ENCODE data around the gene SNTB2. TPM values are rescaled to one million over a fixed set of nuclear protein-coding genes. Genes with fewer than 3 reads are reported as not detected.
"Not testable (repeated sequence)": the region's sequence is repeated elsewhere in the genome, so short reads cannot be mapped to it uniquely, and the experiment has no call there.

SNTB2 gene
- total RNA-seq, 1 experiment from 2014 or later = 5.6 TPM

DNA sequence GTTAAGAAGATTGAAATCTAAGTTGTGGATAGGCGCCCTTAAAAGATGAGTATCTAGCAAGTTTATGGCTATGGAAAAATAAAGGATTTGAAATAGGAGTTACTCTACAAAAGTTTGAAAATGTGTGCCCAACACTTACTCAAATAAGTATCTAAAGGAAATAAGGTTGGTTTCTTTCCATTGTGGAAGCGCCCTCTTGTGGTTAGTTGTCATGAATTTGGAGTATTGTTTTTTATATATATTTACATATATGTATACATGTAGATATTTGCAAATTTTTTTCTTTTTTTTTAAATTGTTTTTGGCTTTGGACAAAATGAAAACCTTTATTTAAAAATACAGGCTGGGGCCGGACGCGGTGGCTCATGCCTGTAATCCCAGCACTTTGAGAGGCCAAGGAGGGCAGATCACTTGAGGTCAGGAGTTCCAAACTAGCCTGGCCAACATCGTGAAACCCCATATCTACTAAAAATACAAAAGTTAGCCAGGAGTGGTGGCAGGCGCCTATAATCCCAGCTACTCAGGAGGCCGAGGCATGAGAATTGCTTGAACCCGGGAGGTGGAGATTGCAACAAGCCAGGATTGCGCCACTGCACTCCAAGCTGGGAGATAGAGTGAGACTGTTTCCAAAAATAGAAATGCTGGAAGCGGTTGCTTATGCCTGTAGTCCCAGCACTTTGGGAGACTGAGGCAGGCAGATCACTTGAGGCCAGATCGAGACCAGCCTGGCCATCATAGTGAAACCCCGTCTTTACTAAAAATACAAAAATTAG, 100.2 kb downstream of the SNTB2 start:
- peak; percentile 31 for DNase-seq (ENCODE audit: low read depth)

DNA sequence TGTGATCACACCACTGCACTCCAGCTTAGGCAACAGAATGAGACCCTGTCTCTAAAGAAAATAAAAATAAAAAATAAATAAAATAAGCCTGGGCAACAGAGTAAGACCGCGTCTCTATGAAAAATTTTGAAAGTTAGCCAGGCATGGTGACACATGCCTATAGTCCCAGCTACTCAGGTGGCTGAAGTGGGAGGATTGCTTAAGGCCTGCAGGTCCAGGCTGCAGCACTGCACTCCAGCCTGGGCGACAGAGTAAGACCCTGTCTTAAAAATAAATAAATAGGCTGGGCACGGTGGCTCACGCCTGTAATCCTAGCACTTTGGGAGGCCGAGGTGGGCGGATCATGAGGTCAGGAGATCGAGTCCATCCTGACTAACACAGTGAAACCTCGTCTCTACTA, 104.7 kb downstream of the SNTB2 start:
- DNase-seq (ENCODE audit: low read depth) = not testable (repeated sequence)

DNA sequence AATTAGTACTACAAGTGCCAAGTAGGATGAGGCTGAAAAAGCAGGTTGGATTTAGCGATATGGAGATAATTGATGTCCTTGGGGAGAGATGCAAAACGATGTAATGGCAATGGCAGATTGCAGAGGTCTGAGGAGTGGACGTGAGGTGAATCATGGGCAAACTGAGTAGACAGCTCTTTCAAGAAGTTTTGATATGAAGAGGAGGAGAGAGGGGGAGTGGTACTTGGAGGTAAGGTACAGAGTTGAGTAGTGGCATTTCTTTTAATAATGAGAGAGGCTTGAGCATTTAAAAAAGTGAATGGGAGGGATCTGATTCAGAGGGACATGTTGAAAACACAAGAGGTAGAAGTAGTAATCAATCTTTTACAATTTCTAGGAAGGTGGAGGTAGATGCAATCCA, 106.4 kb downstream of the SNTB2 start:
- DNase-seq (ENCODE audit: low read depth) = no peak

DNA sequence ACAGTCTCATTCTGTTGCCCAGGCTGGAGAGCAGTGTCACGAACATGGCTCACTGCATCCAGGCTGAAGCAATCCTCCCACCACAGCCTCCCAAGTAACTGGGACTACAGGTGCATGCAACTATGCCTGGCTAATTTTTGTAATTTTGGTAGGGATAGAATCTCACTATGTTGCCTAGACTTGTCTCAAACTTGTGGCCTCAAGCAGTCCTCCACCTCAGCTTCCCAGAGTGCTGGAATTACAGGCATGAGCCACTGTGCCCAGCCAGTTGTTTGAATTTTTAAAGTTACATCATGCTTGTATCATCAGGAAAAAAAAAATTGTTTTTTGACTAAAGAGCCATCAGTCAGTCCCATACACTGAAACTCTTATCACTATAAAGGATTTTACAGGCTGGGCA, 107.1 kb downstream of the SNTB2 start:
- no peak for DNase-seq (ENCODE audit: low read depth)

DNA sequence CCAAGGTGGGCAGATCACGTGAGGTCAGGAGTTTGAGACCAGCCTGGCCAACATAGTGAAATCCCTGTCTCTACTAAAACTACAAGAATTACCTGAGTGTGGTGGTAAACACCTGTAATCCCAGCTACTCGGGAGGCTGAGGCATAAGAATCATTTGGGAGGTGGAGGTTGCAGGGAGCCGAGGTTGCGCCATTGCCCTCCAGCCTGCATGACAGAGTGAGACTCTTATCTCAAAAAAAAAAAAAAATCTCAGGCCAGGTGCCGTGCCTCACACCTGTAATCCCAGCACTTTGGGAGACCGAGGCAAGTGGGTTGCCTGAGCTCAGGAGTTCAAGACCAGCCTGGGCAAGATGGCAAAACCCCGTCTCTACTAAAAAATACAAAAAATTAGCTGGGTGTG, 109.8 kb downstream of the SNTB2 start:
- not testable (repeated sequence) for DNase-seq (ENCODE audit: low read depth)

DNA sequence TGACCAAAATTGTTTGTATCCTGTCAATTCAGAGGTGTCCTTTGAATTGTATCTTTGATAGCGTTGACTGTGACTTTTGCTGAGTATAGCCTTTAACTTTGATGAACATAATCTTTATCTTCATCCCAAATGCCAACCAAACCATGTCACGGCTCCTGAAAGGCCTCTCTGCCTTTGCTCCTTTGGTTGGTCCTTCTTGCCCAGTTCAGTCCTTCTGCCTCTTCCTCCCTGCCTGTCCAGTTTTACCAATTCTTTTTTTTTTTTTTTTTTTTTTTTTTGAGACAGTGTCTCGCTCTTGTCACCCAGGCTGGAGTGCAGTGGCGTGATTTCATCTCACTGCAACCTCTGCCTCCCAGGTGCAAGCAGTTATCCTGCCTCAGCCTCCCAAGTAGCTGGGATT, 111.3 kb downstream of the SNTB2 start:
- no peak for DNase-seq (ENCODE audit: low read depth)

DNA sequence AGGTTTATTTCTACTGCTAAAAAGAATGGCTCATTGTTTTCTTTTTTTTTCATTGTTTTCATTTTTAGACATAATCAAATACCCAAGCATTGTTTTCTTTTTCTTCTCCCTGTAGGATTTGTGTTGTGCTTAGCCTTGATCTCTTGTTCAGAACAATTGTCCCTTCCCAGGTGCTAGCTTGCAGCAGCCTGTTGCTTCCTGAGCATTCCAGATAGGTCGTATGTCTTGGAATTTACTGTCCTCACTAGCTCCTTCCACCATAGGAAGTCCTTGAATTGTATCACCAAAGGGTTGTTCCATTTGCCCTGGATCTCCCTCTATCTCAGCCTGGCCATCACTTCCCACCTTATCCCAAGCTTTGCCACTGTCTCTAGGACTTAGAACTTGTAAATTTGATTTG, 114.2 kb downstream of the SNTB2 start:
- no peak for DNase-seq (ENCODE audit: low read depth)

DNA sequence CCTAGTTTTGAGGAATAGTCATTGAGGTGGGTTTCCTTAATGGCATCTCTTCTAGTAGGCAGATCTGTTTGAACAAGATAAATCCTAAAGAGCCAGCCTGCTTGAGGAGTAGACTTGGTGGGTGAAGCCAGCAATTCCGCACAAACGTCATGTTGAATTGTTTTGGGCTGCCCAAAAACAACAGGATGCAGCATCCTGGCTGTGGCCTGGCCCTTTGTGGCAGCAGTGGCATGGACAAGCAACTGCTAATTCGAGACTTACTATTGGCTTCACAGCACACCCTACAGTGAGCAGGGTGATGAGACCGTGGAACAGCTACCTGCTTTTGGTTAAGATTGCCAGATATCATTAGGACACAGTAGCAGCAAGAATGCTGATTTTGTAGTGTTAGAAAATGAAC, 114.9 kb downstream of the SNTB2 start:
- DNase-seq (ENCODE audit: low read depth) = no peak

DNA sequence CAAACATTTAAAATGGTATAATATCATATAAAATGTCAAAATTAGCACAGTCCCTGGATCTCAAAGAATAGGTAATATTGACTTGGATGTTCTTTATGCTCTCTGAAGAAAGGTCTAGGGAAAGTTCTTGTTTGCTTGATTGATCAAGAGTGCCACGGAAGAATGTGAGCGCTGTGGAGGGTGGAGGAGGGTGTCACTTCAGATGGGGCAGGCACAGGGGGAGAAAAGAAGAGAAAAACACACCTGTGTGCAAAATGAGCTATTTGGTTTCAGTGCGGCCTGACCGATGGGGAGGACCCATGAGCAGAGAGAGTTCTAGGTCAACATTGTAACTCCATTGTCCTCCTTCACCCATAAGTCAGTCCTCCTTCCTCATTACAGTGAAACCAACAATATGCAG, 115.3 kb downstream of the SNTB2 start:
- no peak for DNase-seq (ENCODE audit: low read depth)

DNA sequence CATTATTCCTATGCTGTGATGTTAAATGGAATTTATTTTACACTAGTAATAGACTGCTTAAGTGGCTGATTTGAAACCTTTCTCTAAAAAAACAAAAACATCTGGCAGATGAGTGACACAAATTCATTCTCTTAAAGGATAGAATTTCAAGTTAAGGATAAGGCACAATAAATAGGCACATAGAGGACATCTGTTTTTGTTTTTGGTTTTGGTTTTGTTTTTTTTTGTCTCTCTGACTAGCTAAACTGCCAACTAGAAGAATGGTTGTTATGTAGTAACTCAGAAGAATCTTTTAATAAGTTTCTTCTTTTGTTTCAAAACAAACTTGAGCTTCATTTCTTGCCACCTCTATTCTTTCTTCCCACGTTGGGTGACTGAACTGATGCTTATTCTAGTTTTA, 119.1 kb downstream of the SNTB2 start:
- DNase-seq (ENCODE audit: low read depth) = no peak

DNA sequence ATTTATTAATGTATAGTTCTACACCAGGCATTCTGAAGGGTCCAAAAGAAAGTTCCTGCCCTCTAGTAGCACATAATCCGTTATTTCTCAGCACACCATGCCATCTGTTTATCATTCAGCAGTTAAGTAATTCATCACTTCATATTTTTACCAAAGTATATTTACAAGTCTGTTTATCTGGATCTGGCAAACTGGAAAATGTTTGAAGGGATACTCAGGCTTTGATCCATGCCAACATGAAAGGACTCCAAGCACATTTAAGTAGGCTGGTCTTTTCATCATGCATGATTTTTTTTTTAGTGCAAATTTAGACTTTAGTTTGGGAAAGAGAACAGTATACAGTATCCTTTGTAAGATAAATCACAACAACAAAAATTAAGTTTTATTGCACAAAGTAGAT, 120.1 kb downstream of the SNTB2 start:
- no peak for DNase-seq (ENCODE audit: low read depth)

DNA sequence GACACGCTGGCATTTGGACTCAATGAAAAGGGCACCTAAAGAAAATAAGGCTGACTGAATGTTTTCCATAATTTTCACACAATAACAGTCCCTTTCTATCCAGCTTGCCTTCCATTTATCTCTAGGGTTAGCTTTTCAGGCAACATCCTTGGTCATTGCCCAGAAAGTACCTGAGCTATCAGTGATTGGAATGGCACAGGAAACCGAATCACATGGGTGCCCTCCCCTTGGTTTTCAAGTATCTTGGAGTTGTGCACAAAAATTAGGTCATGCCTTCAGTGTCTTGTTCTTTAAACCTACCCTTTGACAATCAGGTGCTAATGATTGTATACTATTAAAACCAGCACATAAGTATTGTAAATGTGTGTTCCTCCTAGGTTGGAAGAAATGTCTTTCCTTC, 120.9 kb downstream of the SNTB2 start:
- DNase-seq (ENCODE audit: low read depth) = no peak

DNA sequence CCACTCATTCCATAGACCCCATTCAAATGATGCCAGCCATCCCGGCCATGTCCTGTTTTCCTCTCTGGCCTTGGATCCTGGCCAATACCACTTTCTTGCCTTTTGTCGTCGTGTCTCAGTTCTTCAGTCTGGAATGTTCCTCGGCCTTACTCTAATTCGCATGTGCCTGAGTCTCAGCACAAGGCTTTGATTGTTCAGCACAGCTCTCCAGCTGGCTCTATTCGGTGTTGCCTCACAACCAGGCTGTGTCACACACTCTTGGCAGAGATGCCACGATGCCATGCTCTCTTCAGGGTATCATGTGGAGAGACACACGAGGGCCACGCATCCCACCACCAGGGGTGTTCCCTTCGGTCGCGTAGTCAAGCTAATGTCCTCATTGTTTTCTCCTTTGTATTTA, 122.4 kb downstream of the SNTB2 start:
- DNase-seq (ENCODE audit: low read depth) = no peak

DNA sequence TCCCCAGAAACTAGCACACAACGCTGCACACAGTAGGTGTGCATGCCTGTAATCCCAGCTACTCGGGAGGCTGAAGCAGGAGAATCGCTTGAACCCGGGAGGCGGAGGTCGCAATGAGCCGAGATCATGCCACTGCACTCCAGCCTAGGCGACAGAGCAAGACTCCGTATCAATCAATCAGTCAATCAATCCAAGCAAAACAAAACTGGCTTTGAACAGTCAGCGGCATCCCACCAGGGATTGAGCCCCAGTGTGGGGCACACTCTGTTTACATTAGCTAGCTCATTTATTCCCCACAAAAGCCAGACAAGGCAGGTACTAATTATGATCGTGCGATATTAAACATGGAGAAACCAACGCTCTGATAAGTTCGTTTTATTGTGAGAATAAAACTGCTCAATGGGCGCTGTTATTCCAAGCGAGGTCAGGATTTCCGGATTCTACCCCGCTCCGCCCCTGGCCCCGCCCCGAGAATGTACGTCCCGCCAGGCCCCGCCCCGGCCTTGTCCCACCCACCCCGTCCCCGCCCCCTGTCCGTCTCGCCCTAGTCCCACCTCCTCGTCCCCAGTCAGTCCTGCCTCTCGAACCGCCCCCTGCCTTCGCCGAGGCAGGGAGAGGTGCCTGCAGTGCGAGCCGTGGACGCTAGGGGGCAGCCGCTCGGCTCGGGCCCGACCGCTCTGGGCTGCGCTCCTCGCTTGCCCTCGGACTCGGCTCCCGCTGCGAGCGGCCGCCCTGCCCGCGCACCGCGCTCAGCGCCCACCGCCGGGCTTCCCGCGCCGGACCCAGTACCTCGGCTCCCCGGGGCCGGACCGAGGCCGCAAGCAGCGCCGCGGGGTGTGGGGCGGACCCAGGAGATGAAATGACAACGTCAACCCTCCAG, 123.9 kb downstream of the SNTB2 start, which contains the start of gene VPS4A:
TSS of gene VPS4A (plus strand) at position 698 of the 880 bp plus-strand sequence. CDS start at position 860, 162 bp downstream.
- peak; percentile 97 for DNase-seq (ENCODE audit: low read depth)

DNA sequence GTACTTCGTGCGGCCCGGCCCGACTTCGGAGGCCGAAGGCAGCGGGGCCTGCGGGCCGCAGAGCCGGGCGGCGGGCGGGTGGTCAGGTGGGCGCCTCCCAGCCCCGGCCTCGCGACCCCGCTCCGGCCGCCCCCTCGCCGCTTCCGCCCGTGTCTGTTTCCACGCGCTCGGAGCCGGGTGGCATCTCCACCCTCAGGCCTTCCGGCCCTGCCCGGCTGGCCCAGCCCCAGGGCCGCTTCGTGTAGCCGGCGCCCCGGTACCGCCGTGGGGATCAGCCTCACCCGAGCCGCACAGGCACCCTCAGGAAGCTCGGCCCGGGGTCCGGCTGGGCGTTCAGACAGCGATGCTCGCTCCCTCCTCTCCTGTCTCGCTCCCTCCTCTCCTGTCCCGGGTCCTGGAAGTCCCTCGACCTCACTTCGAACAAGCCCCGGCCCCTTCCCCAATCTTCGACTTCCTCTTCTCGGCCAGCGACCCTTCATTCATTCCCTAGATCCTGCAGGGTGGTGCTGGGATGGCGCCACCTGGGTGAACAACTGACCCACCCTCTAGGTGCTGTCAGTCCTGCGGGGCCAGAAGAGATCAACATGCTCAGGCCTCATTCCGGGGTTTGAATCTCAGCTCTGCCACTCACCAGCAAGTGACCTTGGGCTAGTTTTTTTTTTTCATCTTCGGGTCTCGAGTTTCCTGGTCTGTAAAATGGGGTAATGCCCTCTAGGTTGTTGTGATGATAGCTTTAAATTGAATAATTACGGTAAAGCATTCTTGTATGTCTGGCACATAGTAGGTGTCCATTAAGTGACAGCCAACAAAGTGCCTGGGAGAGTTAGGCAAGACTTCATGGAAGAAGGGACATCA, 124.8 kb downstream of the SNTB2 start:
- DNase-seq (ENCODE audit: low read depth) = peak; percentile 33

DNA sequence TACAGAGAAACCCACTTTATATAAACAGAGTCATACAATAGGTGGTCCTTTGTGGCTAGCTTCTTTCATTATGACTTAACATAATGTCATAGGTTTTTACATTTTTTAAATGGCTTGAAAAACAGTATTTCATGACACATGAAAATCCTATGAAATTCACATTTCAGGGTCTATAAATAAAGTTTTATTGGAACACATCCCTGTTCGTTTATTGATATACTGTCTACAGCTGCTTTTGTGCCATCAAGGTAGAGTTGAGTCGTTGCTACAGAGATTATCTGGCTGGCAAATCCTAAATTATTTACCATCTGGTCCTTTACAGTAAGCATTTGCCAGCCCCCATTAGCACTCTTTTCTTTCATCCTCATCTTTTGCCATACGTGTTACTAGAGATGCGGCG, 126.5 kb downstream of the SNTB2 start:
- DNase-seq (ENCODE audit: low read depth) = no peak

DNA sequence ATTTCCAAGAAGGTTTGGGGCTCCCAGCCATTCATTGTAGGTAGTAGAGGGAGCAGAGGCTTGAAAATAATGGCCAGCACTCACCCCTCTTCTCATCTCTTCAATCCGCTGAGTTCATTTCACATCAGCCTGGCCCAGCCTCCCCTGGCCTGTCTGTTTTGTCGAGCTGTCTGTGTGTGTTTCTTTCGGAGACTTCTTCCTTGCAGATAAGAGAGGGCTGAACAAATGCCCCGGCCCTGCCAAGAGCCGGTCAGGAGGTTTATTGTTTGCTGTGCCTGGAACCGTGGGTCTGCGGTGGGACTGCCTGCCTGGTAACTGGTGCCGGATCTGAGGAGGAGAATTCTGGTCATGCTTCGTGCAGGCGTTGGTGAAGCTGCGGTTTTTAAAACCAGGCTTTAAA, 127.6 kb downstream of the SNTB2 start:
- no peak for DNase-seq (ENCODE audit: low read depth)

DNA sequence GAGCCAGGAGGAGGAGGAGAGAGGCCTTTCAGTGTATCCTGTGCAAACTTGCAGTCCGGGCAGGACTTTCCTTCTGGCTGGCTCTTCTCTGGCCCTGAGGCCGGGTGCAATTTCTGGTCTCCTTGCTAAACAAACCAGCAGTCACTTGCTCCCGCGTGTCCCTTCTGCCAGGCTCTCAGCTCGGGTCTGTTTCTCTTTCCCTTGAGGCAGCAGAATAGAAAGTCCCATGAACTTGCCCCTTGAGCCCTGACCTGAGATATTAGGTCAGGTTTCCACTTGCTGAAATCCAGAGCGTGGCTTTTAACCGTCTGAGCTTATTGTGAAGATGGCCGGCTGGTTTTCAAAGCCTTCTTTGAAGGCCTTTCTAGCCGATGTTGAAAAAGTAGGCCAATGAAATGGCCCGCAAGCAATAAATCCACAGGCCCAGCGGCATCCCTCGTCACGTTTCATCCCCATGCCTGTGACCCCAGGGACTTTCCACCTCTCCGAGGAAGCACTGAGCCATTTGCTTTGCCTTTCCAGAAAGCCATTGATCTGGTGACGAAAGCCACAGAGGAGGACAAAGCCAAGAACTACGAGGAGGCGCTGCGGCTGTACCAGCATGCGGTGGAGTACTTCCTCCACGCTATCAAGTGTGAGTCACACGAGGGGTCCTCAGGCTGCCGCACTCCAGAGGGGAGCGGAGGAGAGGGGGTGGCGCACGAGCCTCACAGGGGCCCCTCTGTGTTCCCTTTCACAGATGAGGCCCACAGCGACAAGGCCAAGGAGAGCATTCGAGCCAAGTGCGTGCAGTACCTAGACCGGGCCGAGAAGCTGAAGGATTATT, 128.7 kb downstream of the SNTB2 start:
- DNase-seq (ENCODE audit: low read depth) = no peak

DNA sequence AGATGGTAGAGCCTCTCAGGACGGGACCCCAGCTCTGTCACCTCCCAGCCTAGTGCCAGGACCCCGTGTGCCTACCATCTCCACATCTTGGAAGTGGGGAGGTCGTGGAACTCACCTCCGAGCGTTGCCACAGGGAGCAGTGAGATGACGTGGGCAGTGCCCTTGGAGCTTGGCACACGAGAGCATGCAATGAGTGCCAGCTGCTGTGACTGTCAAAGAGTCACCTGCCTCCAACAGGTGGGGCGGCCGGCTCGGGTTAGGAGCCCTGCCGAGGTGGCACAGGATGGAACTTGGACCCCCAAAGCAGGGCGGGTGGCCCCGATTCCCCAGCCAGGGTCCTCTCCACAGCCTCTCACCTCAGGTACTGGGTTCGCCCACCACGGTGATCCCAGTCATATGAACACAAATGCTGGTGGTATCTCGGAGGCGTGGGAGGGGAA, 129.7 kb downstream of the SNTB2 start:
- DNase-seq (ENCODE audit: low read depth) = no peak

DNA sequence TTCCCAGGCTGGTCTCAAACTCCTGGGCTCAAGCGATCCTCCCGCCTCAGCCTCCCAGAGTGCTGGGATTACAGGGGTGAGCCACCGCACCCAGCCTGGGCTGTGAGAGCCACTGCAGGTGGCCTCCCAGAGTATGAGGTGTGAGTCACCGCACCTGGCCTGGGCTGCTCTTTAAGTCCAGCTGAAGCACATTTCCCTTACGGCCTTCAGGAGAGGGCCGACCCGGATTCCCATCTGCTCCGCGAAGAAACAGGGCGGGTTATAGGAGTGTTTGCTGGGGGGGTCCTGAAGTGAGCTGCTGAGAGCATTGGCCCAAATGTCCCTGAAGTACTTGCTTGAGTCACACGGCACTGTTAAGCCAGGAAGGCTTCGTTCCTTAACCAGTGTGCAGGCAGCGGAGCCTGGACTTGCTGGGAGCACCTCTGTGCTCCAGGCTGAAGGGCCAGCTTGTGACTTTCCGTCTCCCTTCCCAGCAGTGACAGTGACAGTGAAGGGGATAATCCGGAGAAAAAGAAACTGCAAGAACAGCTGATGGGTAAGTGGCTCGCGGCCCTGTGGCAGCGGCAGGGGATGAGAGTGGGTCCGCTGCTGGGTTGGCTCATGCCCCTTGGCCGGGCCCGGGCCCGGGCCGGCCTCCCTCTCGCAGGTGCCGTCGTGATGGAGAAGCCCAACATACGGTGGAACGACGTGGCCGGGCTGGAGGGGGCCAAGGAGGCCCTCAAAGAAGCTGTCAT, 131.4 kb downstream of the SNTB2 start:
- no peak for DNase-seq (ENCODE audit: low read depth)

Measured in Daoy (cell line).